ENCODE data around the gene RARB. TPM values are rescaled to one million over a fixed set of nuclear protein-coding genes. Genes with fewer than 3 reads are reported as not detected.

Gene RARB
- total and polyA plus RNA-seq, 2 donors (not counting 3 experiments of a cell fraction or from before 2014, with no cell fraction given): 15.3 to 23.4 TPM

DNA sequence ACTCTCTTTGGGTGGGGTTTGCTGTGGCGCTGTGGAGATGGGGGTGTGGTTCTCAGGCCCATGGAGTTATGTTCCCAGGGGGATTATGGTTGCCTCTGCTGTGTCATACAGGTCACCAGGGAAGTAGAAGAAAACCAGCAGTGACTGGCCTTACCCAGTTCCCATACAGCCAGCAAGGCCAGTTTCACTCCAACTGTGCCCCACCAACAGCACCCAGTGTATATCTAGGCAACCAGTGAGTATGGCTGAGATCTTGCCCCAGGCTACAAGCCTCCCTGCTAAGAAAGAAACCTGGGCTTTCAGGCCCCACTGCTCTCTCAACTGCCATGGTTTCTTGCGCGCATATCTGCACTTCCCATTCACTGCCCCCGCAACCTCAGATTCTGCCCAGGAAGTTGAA lies 31.4 kb upstream of the RARB start:
- Histone ChIP-seq H3K4me3 (replicated peaks in 1 of 3; ENCODE audit: insufficient read depth in 1 of 3, low read depth in 1 of 3, low read length in 3 of 3) (no peak overlapping the region), H3K9me3 (replicated peaks; ENCODE audit: control insufficient read depth, insufficient read depth, low read length) (no peaks in the 10 kb centered on the region), H3K9ac (replicated peaks; ENCODE audit: extremely low read depth, insufficient read depth, low read length) (no peak overlapping the region), H3K27ac (ENCODE audit: insufficient read depth, low read depth, low read length) (no peak overlapping the region), H3K4me2 (ENCODE audit: insufficient read depth, low read length) (no peak overlapping the region), H4K20me1 (replicated peaks; ENCODE audit: control insufficient read depth, extremely low read depth, insufficient read depth, low read length) (no peaks in the 10 kb centered on the region), H3K36me3 (ENCODE audit: control insufficient read depth in 2 of 2, extremely low read depth in 1 of 2, insufficient read depth in 2 of 2, low read length in 2 of 2) (no peaks in the 10 kb centered on the region), H3K79me2 (ENCODE audit: control insufficient read depth, insufficient read depth, low read length) (no peaks in the 10 kb centered on the region), H3K4me1 (ENCODE audit: control insufficient read depth, extremely low read depth, insufficient read depth, low read length) (no peaks in the 10 kb centered on the region), H2AFZ (ENCODE audit: low read depth, low read length) (no peak overlapping the region), H3K27me3 (ENCODE audit: control insufficient read depth in 2 of 2, insufficient read depth in 2 of 2, low read length in 2 of 2) (peaks cover 0 to 2% of the 10 kb centered on the region in 2 experiments), H3K9me1 (replicated peaks; ENCODE audit: control insufficient read depth, extremely low read depth, insufficient read depth, low read length) (no peaks in the 10 kb centered on the region)
- CTCF ChIA-PET: no interaction called here
- DNase-seq (ENCODE audit: low read depth, low spot score) (no peak), FAIRE-seq (no peak)
- BruUV-seq (replicated peaks): no TSS peak
- dilution Hi-C loops (cut with MboI; ENCODE audit: extremely low pct_ligation_motif_present, low sequenced_read_pairs): no loop called here
- POLR2A ChIA-PET: no interaction called here
- TF ChIP-seq EZH2 (IDR thresholded peaks at IDR 0.05; ENCODE audit: borderline replicate concordance, low read depth, low read length, severe bottlenecking) (no peak), JUN (IDR thresholded peaks at IDR 0.05; ENCODE audit: borderline replicate concordance, insufficient read depth, insufficient read length, low read depth) (no peak), FOS (IDR thresholded peaks at IDR 0.05; ENCODE audit: borderline replicate concordance, insufficient read depth, low read length) (no peak), GATA2 (IDR thresholded peaks at IDR 0.05; ENCODE audit: insufficient read depth, insufficient read length, low read depth, low read length) (no peak), POLR2A (IDR thresholded peaks at IDR 0.05; ENCODE audit: low read depth, low read length) (no peak), POLR2AphosphoS5 (IDR thresholded peaks at IDR 0.05; ENCODE audit: insufficient read depth, low read depth, low read length) (no peak), MYC (IDR thresholded peaks at IDR 0.05; ENCODE audit: low read depth, low read length) (no peak)
- TF ChIP-seq, protein P1, sequence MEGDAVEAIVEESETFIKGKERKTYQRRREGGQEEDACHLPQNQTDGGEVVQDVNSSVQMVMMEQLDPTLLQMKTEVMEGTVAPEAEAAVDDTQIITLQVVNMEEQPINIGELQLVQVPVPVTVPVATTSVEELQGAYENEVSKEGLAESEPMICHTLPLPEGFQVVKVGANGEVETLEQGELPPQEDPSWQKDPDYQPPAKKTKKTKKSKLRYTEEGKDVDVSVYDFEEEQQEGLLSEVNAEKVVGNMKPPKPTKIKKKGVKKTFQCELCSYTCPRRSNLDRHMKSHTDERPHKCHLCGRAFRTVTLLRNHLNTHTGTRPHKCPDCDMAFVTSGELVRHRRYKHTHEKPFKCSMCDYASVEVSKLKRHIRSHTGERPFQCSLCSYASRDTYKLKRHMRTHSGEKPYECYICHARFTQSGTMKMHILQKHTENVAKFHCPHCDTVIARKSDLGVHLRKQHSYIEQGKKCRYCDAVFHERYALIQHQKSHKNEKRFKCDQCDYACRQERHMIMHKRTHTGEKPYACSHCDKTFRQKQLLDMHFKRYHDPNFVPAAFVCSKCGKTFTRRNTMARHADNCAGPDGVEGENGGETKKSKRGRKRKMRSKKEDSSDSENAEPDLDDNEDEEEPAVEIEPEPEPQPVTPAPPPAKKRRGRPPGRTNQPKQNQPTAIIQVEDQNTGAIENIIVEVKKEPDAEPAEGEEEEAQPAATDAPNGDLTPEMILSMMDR (IDR thresholded peaks at IDR 0.05; ENCODE audit: extremely low read depth in 1 of 2, insufficient read depth in 1 of 2, low read depth in 1 of 2, low read length in 2 of 2): no peak
- TF ChIP-seq, protein P2, sequence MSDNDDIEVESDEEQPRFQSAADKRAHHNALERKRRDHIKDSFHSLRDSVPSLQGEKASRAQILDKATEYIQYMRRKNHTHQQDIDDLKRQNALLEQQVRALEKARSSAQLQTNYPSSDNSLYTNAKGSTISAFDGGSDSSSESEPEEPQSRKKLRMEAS (IDR thresholded peaks at IDR 0.05; ENCODE audit: insufficient read depth, insufficient read length): no peak
- intact Hi-C loops (cut with micrococcal nuclease): no loop called here
